IMR-90 (cell line): ENCODE results near the gene FAU.

Experiments used
- BHLHE40 ChIP-seq: fragments of 150-350 bp; IDR thresholded peaks from 2 replicates; pipeline ENCODE4 v1.6.1; 2016; ENCODE audit warnings: mild to moderate bottlenecking, low read depth, low read length
- CEBPB ChIP-seq: IDR thresholded peaks from 2 replicates; pipeline ENCODE4 v1.6.1; 2012; ENCODE audit warnings: low read depth, low read length, improper control_type of control experiment
- FOS ChIP-seq: fragments of 150-350 bp; IDR thresholded peaks from 2 replicates; pipeline ENCODE4 v1.6.1; 2016; ENCODE audit warnings: low read depth, low read length
- MAFK ChIP-seq: IDR thresholded peaks from 2 replicates; pipeline ENCODE4 v1.6.1; 2012; ENCODE audit warnings: low read depth, low read length, improper control_type of control experiment
- MAZ ChIP-seq: IDR thresholded peaks from 2 replicates; pipeline ENCODE4 v1.6.1; 2012; ENCODE audit warnings: low read depth, mild to moderate bottlenecking, low read length, improper control_type of control experiment, moderate library complexity, borderline replicate concordance
- MXI1 ChIP-seq: IDR thresholded peaks from 2 replicates; pipeline ENCODE4 v1.6.1; 2012; ENCODE audit warnings: low read depth, mild to moderate bottlenecking, low read length, moderate library complexity, borderline replicate concordance
- POLR2A ChIP-seq: IDR thresholded peaks from 2 replicates; pipeline ENCODE4 v1.6.1; 2012; ENCODE audit warnings: mild to moderate bottlenecking, low read depth, low read length
- RAD21 ChIP-seq: IDR thresholded peaks from 2 replicates; pipeline ENCODE4 v1.6.1; 2012; ENCODE audit warnings: low read length, improper control_type of control experiment
- RCOR1 ChIP-seq: IDR thresholded peaks from 2 replicates; pipeline ENCODE4 v1.6.1; 2012; ENCODE audit warnings: mild to moderate bottlenecking, low read length, improper control_type of control experiment; ENCODE audit not compliant: insufficient replicate concordance
- RFX5 ChIP-seq: IDR thresholded peaks from 2 replicates; pipeline ENCODE4 v1.8.0; 2012; ENCODE audit warnings: low read depth, mild to moderate bottlenecking, low read length, moderate library complexity
- SMC3 ChIP-seq: fragments of 150-350 bp; IDR thresholded peaks from 2 replicates; pipeline ENCODE4 v1.6.1; 2016; ENCODE audit warnings: low read depth, mild to moderate bottlenecking, antibody characterized with exemption, low read length, moderate library complexity
- USF2 ChIP-seq: fragments of 150-350 bp; IDR thresholded peaks from 2 replicates; pipeline ENCODE4 v1.6.1; 2017; ENCODE audit warnings: mild to moderate bottlenecking, antibody characterized with exemption, low read length, low read depth
- TF ChIP-seq, protein P1 (sequence below): conservative IDR thresholded peaks from 2 replicates; pipeline ENCODE4 v1.5.1; 2012; ENCODE audit warnings: mild to moderate bottlenecking, low read depth, low read length, improper control_type of control experiment
- TF ChIP-seq, protein P2 (sequence below): fragments of 150-350 bp; IDR thresholded peaks from 2 replicates; pipeline ENCODE4 v1.6.1; 2016; ENCODE audit warnings: low read depth, mild to moderate bottlenecking, low read length, moderate library complexity, borderline replicate concordance

DNA sequence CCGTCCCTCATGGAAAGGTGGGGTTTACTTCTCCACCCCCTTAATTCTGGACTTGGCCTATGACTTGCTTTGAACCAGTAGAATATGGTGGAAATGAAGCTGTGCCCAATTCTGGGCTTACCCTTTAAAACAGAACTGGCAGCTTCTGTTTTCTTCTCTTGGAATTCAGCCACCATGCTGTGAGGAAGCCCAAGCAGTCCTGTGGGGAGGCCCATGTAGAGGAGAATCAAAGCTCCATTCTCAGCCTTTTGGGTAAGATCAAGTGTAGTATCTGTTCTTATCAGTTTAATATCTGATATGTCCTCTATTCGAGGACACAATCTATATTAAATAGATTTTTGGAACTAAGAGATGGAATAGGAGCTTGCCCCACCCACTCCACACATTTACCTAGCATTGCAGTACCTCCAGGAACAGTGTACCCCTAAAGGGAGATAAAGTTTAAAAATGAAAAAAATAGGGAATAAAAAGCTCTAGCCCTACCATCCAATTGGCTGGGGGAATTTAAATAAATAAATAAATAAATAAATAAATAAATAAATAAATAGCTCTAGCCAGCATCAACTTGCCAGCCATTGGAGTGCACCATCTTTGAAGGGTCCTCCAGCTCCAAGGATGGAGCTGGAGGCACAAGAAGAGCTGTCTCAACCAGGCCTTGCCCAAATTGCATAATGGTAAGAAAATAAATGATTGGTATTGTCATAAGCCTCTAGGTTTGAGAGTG lies 25.6 kb upstream of the FAU start:
- TF ChIP-seq, protein P1, sequence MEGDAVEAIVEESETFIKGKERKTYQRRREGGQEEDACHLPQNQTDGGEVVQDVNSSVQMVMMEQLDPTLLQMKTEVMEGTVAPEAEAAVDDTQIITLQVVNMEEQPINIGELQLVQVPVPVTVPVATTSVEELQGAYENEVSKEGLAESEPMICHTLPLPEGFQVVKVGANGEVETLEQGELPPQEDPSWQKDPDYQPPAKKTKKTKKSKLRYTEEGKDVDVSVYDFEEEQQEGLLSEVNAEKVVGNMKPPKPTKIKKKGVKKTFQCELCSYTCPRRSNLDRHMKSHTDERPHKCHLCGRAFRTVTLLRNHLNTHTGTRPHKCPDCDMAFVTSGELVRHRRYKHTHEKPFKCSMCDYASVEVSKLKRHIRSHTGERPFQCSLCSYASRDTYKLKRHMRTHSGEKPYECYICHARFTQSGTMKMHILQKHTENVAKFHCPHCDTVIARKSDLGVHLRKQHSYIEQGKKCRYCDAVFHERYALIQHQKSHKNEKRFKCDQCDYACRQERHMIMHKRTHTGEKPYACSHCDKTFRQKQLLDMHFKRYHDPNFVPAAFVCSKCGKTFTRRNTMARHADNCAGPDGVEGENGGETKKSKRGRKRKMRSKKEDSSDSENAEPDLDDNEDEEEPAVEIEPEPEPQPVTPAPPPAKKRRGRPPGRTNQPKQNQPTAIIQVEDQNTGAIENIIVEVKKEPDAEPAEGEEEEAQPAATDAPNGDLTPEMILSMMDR: no peak
- TF ChIP-seq POLR2A (no peak), SMC3 (no peak), MAFK (no peak), USF2 (no peak), FOS (no peak), BHLHE40 (no peak), RAD21 (no peak), CEBPB (no peak), RFX5 (no peak), MXI1 (no peak), RCOR1 (no peak), MAZ (no peak)
- TF ChIP-seq, protein P2, sequence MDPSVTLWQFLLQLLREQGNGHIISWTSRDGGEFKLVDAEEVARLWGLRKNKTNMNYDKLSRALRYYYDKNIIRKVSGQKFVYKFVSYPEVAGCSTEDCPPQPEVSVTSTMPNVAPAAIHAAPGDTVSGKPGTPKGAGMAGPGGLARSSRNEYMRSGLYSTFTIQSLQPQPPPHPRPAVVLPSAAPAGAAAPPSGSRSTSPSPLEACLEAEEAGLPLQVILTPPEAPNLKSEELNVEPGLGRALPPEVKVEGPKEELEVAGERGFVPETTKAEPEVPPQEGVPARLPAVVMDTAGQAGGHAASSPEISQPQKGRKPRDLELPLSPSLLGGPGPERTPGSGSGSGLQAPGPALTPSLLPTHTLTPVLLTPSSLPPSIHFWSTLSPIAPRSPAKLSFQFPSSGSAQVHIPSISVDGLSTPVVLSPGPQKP: no peak
